Testis (tissue), 2 donors: ENCODE results near the gene PITPNM3.

Source experiments
- POLR2A ChIP-seq: fragments of 450-650 bp; IDR thresholded peaks from one replicate; pipeline ENCODE4 v1.6.1; 2017; ENCODE audit warnings: antibody characterized with exemption, mild to moderate bottlenecking, moderate library complexity
- TF ChIP-seq, protein P1 (sequence below), 3 experiments: fragments of 450-650 bp in 2 of 3; fragments of 200-600 bp in 1 of 3; sonication (generic) in 1 of 3; IDR thresholded peaks; one replicate each; pipeline ENCODE4 v1.5.1; 2016 to 2019; ENCODE audit warnings: antibody characterized with exemption in 3 of 3, mild to moderate bottlenecking in 2 of 3, moderate library complexity in 1 of 3

DNA sequence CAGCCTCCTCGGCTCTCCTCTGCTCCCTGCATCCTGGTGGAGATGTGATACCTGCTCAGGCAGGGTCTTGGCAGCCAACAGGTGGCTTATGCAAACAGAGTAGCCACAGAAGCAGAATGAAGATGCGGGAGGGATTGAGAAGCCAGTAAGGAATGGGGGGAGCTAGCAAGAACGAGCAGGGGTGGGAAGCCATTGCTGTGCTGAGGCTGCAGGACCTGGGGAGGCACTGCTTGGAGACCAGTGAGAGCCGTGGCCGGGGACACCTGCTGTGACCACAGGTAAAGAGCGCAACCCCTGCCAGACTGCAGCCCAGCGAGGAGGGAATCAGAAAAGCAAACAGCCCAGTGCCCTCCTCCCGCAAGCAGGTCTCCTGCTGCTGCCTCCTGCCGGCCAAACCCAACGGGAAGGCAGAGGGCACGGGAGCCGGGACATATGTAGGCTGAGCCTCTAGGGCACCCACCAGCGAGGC lies 136.1 kb downstream of the PITPNM3 start:
- TF ChIP-seq POLR2A = no peak
- TF ChIP-seq, protein P1, sequence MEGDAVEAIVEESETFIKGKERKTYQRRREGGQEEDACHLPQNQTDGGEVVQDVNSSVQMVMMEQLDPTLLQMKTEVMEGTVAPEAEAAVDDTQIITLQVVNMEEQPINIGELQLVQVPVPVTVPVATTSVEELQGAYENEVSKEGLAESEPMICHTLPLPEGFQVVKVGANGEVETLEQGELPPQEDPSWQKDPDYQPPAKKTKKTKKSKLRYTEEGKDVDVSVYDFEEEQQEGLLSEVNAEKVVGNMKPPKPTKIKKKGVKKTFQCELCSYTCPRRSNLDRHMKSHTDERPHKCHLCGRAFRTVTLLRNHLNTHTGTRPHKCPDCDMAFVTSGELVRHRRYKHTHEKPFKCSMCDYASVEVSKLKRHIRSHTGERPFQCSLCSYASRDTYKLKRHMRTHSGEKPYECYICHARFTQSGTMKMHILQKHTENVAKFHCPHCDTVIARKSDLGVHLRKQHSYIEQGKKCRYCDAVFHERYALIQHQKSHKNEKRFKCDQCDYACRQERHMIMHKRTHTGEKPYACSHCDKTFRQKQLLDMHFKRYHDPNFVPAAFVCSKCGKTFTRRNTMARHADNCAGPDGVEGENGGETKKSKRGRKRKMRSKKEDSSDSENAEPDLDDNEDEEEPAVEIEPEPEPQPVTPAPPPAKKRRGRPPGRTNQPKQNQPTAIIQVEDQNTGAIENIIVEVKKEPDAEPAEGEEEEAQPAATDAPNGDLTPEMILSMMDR (IDR thresholded peaks at IDR 0.05) = no peak
